Measurements from ENCODE around the gene TSPAN5.
A peak's percentile ranks its signal among the peaks of the same experiment; 100 is the strongest.

The TSPAN5 gene

GRCh38 chr4:98672583-98673287, 14.3 kb upstream of the TSPAN5 start:
- no peaks in the 10 kb centered on the region for H3K9me3 ChIP-seq (ENCODE audit: insufficient read depth, low read depth, low read length)
- H3K4me3 ChIP-seq (ENCODE audit: low read length) = no peak overlapping the region
- H3K36me3 ChIP-seq (ENCODE audit: insufficient read depth, low read length) = no peaks in the 10 kb centered on the region
- H3K9ac ChIP-seq (ENCODE audit: low read depth, low read length) = no peak overlapping the region
- WGBS = 48% methylated on average over 3 of the region's 5 CpGs
- peaks cover 7% of the 10 kb centered on the region; the same call in 1 of the 2 replicates for H3K4me1 ChIP-seq (ENCODE audit: insufficient read depth, low read length)
- H3K27me3 ChIP-seq (ENCODE audit: insufficient read depth, low read length) = no peaks in the 10 kb centered on the region
- no peak overlapping the region for H3K27ac ChIP-seq (ENCODE audit: low read depth, low read length)

GRCh38 chr4:98671131-98671530, 12.7 kb upstream of the TSPAN5 start:
- no peak overlapping the region for H3K27ac ChIP-seq (ENCODE audit: low read depth, low read length)
- no peak overlapping the region for H3K9ac ChIP-seq (ENCODE audit: low read depth, low read length)
- H3K27me3 ChIP-seq (ENCODE audit: insufficient read depth, low read length) = no peaks in the 10 kb centered on the region
- no peak overlapping the region for H3K4me3 ChIP-seq (ENCODE audit: low read length)
- H3K36me3 ChIP-seq (ENCODE audit: insufficient read depth, low read length) = no peaks in the 10 kb centered on the region
- no peaks in the 10 kb centered on the region; the same call in 1 of the 2 replicates for H3K9me3 ChIP-seq (ENCODE audit: insufficient read depth, low read depth, low read length)
- peaks cover 7% of the 10 kb centered on the region; the same call in 1 of the 2 replicates for H3K4me1 ChIP-seq (ENCODE audit: insufficient read depth, low read length)

- H3K4me1 ChIP-seq (ENCODE audit: insufficient read depth, low read length) = peaks cover 7% of the 10 kb centered on the region; the same call in 1 of the 2 replicates
- H3K4me3 ChIP-seq (ENCODE audit: low read length) = no peak overlapping the region
- no peak overlapping the region for H3K27ac ChIP-seq (ENCODE audit: low read depth, low read length)
- 97% methylated on average over 4 of the region's 5 CpGs for WGBS
- H3K9me3 ChIP-seq (ENCODE audit: insufficient read depth, low read depth, low read length) = peaks cover 8% of the 10 kb centered on the region
- no peaks in the 10 kb centered on the region for H3K27me3 ChIP-seq (ENCODE audit: insufficient read depth, low read length)
- H3K36me3 ChIP-seq (ENCODE audit: insufficient read depth, low read length) = no peaks in the 10 kb centered on the region
- no peak overlapping the region for H3K9ac ChIP-seq (ENCODE audit: low read depth, low read length)
Observed at GRCh38 chr4:98670186-98670585, 11.8 kb upstream of the TSPAN5 start.

GRCh38 chr4:98669577-98669976, 11.2 kb upstream of the TSPAN5 start:
- peaks cover 7% of the 10 kb centered on the region; the same call in 1 of the 2 replicates for H3K4me1 ChIP-seq (ENCODE audit: insufficient read depth, low read length)
- no peak overlapping the region for H3K4me3 ChIP-seq (ENCODE audit: low read length)
- peaks cover 14% of the 10 kb centered on the region for H3K9me3 ChIP-seq (ENCODE audit: insufficient read depth, low read depth, low read length)
- no peak overlapping the region for H3K9ac ChIP-seq (ENCODE audit: low read depth, low read length)
- H3K36me3 ChIP-seq (ENCODE audit: insufficient read depth, low read length) = no peaks in the 10 kb centered on the region
- 90% methylated on average over 3 of the region's 4 CpGs for WGBS
- H3K27ac ChIP-seq (ENCODE audit: low read depth, low read length) = no peak overlapping the region
- no peaks in the 10 kb centered on the region for H3K27me3 ChIP-seq (ENCODE audit: insufficient read depth, low read length)

GRCh38 chr4:98664959-98665358, 6.5 kb upstream of the TSPAN5 start:
- 97% methylated on average over 4 of the region's 4 CpGs for WGBS
- Histone ChIP-seq H3K27ac (ENCODE audit: low read depth, low read length) (no peak overlapping the region), H3K9me3 (ENCODE audit: insufficient read depth, low read depth, low read length) (peaks cover 18% of the 10 kb centered on the region), H3K4me1 (ENCODE audit: insufficient read depth, low read length) (peaks cover 38% of the 10 kb centered on the region), H3K9ac (ENCODE audit: low read depth, low read length) (no peak overlapping the region), H3K4me3 (ENCODE audit: low read length) (no peak overlapping the region), H3K36me3 (ENCODE audit: insufficient read depth, low read length) (no peaks in the 10 kb centered on the region), H3K27me3 (ENCODE audit: insufficient read depth, low read length) (peaks cover 10% of the 10 kb centered on the region)

GRCh38 chr4:98663226-98664006, 5.0 kb upstream of the TSPAN5 start:
- Histone ChIP-seq H3K27ac (ENCODE audit: low read depth, low read length) (no peak overlapping the region), H3K36me3 (ENCODE audit: insufficient read depth, low read length) (no peaks in the 10 kb centered on the region), H3K4me3 (ENCODE audit: low read length) (no peak overlapping the region), H3K4me1 (ENCODE audit: insufficient read depth, low read length) (peaks cover 45% of the 10 kb centered on the region), H3K27me3 (ENCODE audit: insufficient read depth, low read length) (peaks cover 17% of the 10 kb centered on the region), H3K9ac (ENCODE audit: low read depth, low read length) (no peak overlapping the region), H3K9me3 (ENCODE audit: insufficient read depth, low read depth, low read length) (peaks cover 18% of the 10 kb centered on the region)
- WGBS = 79% methylated on average over 10 of the region's 10 CpGs

- H3K27ac ChIP-seq (ENCODE audit: low read depth, low read length) = peak overlapping the region; percentile 37; the same call in 1 of the 2 replicates
- no peak overlapping the region for H3K9ac ChIP-seq (ENCODE audit: low read depth, low read length)
- H3K4me1 ChIP-seq (ENCODE audit: insufficient read depth, low read length) = peaks cover 45% of the 10 kb centered on the region
- peaks cover 18% of the 10 kb centered on the region for H3K9me3 ChIP-seq (ENCODE audit: insufficient read depth, low read depth, low read length)
- 22% methylated on average over 7 of the region's 7 CpGs for WGBS
- H3K27me3 ChIP-seq (ENCODE audit: insufficient read depth, low read length) = peaks cover 21% of the 10 kb centered on the region
- H3K4me3 ChIP-seq (ENCODE audit: low read length) = no peak overlapping the region
- no peaks in the 10 kb centered on the region for H3K36me3 ChIP-seq (ENCODE audit: insufficient read depth, low read length)
Observed at GRCh38 chr4:98662626-98663225, 4.3 kb upstream of the TSPAN5 start.

GRCh38 chr4:98662055-98662453, 3.6 kb upstream of the TSPAN5 start:
- 77% methylated on average over 4 of the region's 4 CpGs for WGBS
- H3K4me3 ChIP-seq (ENCODE audit: low read length) = no peak overlapping the region
- H3K36me3 ChIP-seq (ENCODE audit: insufficient read depth, low read length) = no peaks in the 10 kb centered on the region
- H3K27ac ChIP-seq (ENCODE audit: low read depth, low read length) = no peak overlapping the region
- no peak overlapping the region for H3K9ac ChIP-seq (ENCODE audit: low read depth, low read length)
- peaks cover 18% of the 10 kb centered on the region for H3K9me3 ChIP-seq (ENCODE audit: insufficient read depth, low read depth, low read length)
- peaks cover 47% of the 10 kb centered on the region for H3K4me1 ChIP-seq (ENCODE audit: insufficient read depth, low read length)
- H3K27me3 ChIP-seq (ENCODE audit: insufficient read depth, low read length) = peaks cover 28% of the 10 kb centered on the region

- Histone ChIP-seq H3K4me1 (ENCODE audit: insufficient read depth, low read length) (peaks cover 53% of the 10 kb centered on the region), H3K36me3 (ENCODE audit: insufficient read depth, low read length) (no peaks in the 10 kb centered on the region), H3K27ac (ENCODE audit: low read depth, low read length) (no peak overlapping the region), H3K27me3 (ENCODE audit: insufficient read depth, low read length) (peaks cover 33% of the 10 kb centered on the region), H3K9me3 (ENCODE audit: insufficient read depth, low read depth, low read length) (peaks cover 18% of the 10 kb centered on the region), H3K4me3 (ENCODE audit: low read length) (no peak overlapping the region), H3K9ac (ENCODE audit: low read depth, low read length) (no peak overlapping the region)
- 17% methylated on average over 3 of the region's 3 CpGs for WGBS
Observed at GRCh38 chr4:98661371-98662054, 3.1 kb upstream of the TSPAN5 start.

GRCh38 chr4:98659741-98660462, 1.5 kb upstream of the TSPAN5 start:
- Histone ChIP-seq H3K9me3 (ENCODE audit: insufficient read depth, low read depth, low read length) (peaks cover 8% of the 10 kb centered on the region), H3K36me3 (ENCODE audit: insufficient read depth, low read length) (no peaks in the 10 kb centered on the region), H3K27me3 (ENCODE audit: insufficient read depth, low read length) (peaks cover 42% of the 10 kb centered on the region), H3K4me3 (ENCODE audit: low read length) (peak overlapping the region; percentile 80), H3K27ac (ENCODE audit: low read depth, low read length) (no peak overlapping the region), H3K9ac (ENCODE audit: low read depth, low read length) (no peak overlapping the region), H3K4me1 (ENCODE audit: insufficient read depth, low read length) (peaks cover 61% of the 10 kb centered on the region)
- 73% methylated on average over 6 of the region's 7 CpGs for WGBS

Measured in HUES64 (cell line).